Testis (tissue), 2 donors: ENCODE data around the gene MUC2.

Experiments
- POLR2A ChIP-seq: fragments of 450-650 bp; IDR thresholded peaks from one replicate; pipeline ENCODE4 v1.6.1; 2017; ENCODE audit warnings: antibody characterized with exemption, mild to moderate bottlenecking, moderate library complexity
- TF ChIP-seq, protein P1 (sequence below), 3 experiments: fragments of 450-650 bp in 2 of 3; fragments of 200-600 bp in 1 of 3; sonication (generic) in 1 of 3; IDR thresholded peaks; one replicate each; pipeline ENCODE4 v1.5.1; 2016 to 2019; ENCODE audit warnings: antibody characterized with exemption in 3 of 3, mild to moderate bottlenecking in 2 of 3, moderate library complexity in 1 of 3

DNA sequence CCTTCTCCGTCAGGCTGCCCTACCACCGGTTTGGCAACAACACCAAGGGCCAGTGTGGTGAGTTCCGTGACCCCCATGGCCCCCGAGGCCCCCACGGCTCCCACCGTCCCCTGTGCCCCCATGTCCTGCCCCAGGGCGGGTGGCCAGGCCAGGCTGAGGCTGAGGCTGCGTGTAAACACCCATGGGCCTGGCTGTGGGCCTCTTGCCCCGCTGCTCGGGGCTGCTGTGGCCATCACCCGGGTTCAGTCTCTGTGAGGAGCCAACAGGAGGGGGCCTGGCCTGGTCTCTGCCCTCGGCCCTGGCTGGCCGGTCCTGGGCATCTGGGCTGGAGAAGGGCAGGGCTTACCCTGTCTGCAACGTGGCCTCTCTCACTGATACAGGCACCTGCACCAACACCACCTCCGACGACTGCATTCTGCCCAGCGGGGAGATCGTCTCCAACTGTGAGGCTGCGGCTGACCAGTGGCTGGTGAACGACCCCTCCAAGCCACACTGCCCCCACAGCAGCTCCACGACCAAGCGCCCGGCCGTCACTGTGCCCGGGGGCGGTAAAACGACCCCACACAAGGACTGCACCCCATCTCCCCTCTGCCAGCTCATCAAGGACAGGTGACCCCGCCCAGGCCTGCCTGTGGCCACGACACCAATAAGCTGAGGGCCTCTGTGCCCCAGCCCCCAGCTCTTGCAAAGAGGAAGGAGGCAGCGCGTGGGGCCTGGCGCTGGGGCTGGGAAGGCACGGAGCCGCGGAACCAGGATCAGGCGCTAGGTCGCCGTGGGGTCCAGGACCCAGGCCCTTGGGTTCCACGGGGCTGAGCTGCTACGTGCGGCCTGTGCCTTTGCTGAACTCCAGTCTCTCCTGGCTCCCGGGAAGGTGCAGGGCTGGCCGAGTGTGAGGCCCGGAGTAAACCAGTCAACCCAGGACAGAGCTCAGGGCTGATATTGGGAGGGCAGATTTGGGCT lies 29.0 kb downstream of the MUC2 start:
- TF ChIP-seq, protein P1, sequence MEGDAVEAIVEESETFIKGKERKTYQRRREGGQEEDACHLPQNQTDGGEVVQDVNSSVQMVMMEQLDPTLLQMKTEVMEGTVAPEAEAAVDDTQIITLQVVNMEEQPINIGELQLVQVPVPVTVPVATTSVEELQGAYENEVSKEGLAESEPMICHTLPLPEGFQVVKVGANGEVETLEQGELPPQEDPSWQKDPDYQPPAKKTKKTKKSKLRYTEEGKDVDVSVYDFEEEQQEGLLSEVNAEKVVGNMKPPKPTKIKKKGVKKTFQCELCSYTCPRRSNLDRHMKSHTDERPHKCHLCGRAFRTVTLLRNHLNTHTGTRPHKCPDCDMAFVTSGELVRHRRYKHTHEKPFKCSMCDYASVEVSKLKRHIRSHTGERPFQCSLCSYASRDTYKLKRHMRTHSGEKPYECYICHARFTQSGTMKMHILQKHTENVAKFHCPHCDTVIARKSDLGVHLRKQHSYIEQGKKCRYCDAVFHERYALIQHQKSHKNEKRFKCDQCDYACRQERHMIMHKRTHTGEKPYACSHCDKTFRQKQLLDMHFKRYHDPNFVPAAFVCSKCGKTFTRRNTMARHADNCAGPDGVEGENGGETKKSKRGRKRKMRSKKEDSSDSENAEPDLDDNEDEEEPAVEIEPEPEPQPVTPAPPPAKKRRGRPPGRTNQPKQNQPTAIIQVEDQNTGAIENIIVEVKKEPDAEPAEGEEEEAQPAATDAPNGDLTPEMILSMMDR (IDR thresholded peaks at IDR 0.05): no peak
- no peak for TF ChIP-seq POLR2A
